Mononuclear cell (primary cell): ENCODE results near the gene CLEC18A. TPM values are rescaled to one million over a fixed set of nuclear protein-coding genes. Genes with fewer than 3 reads are reported as not detected.
"Not testable (repeated sequence)": the region's sequence is repeated elsewhere in the genome, so short reads cannot be mapped to it uniquely, and the experiment has no call there.

Source experiments
- H3K27me3 ChIP-seq: 2 replicates; pipeline ENCODE4 v1.6.0; 2011; ENCODE audit warnings: low read length, control low read depth; ENCODE audit not compliant: insufficient read depth
- H3K4me1 ChIP-seq: 2 replicates; pipeline ENCODE4 v1.5.1; 2011; ENCODE audit warnings: mild to moderate bottlenecking, low read length, control low read depth; ENCODE audit not compliant: insufficient read depth
- H3K4me3 ChIP-seq: 2 replicates; pipeline ENCODE4 v1.5.1; 2011; ENCODE audit warnings: mild to moderate bottlenecking, low read length, moderate library complexity
- H3K9me3 ChIP-seq: 2 replicates; pipeline ENCODE4 v1.5.1; 2011; ENCODE audit warnings: low read depth, mild to moderate bottlenecking, control low read depth, low read length
- total RNA-seq: library from RNA; depleted of rRNA; stranded (reverse); fragments of >200 nt; gene quantifications from one replicate; pipeline ENCODE4 v1.2.3, GENCODE V29; 2012

CLEC18A gene
- 1.4 TPM for total RNA-seq

DNA sequence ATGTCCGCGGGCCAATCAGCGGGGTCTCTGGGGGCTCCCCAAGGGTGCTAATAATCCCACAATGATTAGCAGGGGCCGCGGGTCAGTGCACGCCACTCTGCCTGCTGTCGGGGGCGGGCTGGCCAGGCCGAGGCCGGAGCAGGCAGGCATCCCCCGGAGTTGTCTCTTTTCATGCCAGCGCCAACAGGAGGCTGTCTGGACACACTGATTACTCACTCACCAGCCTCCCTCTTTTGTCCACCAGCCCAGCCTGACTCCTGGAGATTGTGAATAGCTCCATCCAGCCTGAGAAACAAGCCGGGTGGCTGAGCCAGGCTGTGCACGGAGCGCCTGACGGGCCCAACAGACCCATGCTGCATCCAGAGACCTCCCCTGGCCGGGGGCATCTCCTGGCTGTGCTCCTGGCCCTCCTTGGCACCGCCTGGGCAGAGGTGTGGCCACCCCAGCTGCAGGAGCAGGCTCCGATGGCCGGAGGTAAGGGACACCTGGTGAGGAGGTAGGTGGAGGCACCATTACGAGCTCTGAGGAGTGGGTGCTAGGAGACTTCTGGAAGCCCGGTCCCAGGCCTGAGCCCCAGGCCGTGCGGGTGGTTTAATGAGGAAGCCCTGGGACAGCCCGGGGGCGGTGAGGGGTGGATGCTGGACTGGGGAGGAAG, at the start of gene CLEC18A:
Gene CLEC18A, plus strand, starts transcription at position 318 of the 655 bp plus-strand sequence. Its CDS starts 33 bp downstream, at position 351.
- H3K4me3 ChIP-seq, H3K9me3 ChIP-seq, H3K4me1 ChIP-seq, H3K27me3 ChIP-seq: not testable (repeated sequence)

- no peaks in the 10 kb centered on the region for H3K9me3 ChIP-seq
Observed at GRCh38 chr16:69903865-69904415, 47.2 kb upstream of the CLEC18A start.

GRCh38 chr16:69904495-69905170, 46.5 kb upstream of the CLEC18A start:
- H3K4me3 ChIP-seq = no peak overlapping the region
- H3K27me3 ChIP-seq = no peaks in the 10 kb centered on the region
- no peaks in the 10 kb centered on the region for H3K9me3 ChIP-seq
- no peaks in the 10 kb centered on the region for H3K4me1 ChIP-seq

More at GRCh38 chr16:69903865-69904415, 47.2 kb upstream of the CLEC18A start:
- Histone ChIP-seq H3K27me3 (no peaks in the 10 kb centered on the region), H3K4me3 (no peak overlapping the region), H3K4me1 (no peaks in the 10 kb centered on the region)

- H3K27me3 ChIP-seq = no peaks in the 10 kb centered on the region
- H3K4me3 ChIP-seq = no peak overlapping the region
- H3K9me3 ChIP-seq = no peaks in the 10 kb centered on the region
- H3K4me1 ChIP-seq = no peaks in the 10 kb centered on the region
Observed at GRCh38 chr16:69905171-69905555, 46.0 kb upstream of the CLEC18A start.

DNA sequence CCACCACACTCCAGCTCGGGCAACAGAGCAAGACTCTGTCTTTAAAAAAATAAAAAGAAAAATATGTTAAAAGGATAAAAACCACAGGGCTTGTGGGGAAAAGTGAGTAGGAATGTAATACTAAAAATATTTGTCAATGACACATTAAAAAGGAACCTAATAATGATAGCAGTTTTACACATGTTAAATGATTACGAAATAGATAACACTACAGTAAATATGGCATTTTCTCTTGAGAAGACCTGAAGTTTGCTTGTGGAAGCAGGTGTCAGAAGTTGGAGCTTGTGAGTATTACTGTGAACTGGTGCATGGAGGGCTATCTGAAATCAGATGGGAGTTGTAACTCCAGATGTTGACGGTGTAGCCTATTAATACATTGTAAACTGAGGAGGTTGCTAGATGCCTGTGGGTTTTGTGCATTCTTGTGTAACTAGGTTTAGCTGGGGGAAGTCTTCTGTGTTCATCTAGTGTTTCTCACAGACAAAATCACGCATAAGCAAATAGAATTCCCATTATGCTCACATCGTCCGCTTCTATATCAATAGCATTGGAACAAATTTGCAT, 44.2 kb upstream of the CLEC18A start:
- Histone ChIP-seq H3K4me1 (no peaks in the 10 kb centered on the region), H3K4me3 (no peak overlapping the region), H3K9me3 (no peaks in the 10 kb centered on the region), H3K27me3 (no peaks in the 10 kb centered on the region)

- no peaks in the 10 kb centered on the region for H3K4me1 ChIP-seq
- no peaks in the 10 kb centered on the region for H3K9me3 ChIP-seq
- no peak overlapping the region for H3K4me3 ChIP-seq
- H3K27me3 ChIP-seq = no peaks in the 10 kb centered on the region
Observed at GRCh38 chr16:69909043-69909442, 42.1 kb upstream of the CLEC18A start.

DNA sequence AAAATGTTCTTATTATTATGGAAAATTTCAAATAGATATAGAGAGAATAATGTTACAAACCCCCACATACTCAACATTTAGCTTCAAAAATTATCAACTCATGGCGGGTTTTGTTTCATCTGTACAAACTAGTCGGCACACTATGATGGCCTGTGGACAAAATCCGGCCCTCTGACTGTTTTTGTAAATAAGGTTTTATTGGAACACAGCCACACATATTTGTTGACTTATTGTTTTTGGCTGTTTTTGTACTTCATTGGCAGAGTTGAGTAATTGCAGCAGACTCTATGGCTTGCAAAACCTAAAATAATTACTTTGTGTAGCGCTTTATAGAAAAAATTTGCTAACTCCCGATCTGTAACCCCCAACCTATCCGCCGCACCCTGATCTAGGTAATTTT, 41.4 kb upstream of the CLEC18A start:
- H3K4me3 ChIP-seq = no peak overlapping the region
- no peaks in the 10 kb centered on the region for H3K27me3 ChIP-seq
- H3K4me1 ChIP-seq = no peaks in the 10 kb centered on the region
- H3K9me3 ChIP-seq = no peaks in the 10 kb centered on the region

DNA sequence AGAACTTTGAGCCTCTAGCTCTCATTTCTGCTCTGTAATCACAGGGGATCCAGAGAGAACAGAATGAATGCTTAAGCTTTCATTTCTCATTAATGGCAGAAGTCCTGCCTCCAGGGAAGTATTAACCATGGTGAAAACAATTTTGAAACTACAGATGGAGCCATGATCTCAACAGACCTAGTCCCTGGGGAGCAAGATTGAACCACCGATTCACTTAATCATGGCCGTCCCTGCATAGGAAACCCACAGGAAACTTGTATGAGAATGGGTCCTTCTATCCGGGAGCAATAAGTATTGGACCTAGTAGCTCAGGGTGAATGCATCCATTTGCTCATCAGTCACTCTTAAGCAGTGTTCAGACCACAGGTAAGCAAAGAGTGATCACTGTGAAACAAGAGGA, 40.2 kb upstream of the CLEC18A start:
- Histone ChIP-seq H3K27me3 (no peaks in the 10 kb centered on the region), H3K9me3 (no peaks in the 10 kb centered on the region), H3K4me1 (no peaks in the 10 kb centered on the region), H3K4me3 (no peak overlapping the region)

- Histone ChIP-seq H3K4me1 (no peaks in the 10 kb centered on the region), H3K4me3 (no peak overlapping the region), H3K9me3 (no peaks in the 10 kb centered on the region), H3K27me3 (no peaks in the 10 kb centered on the region)
Observed at GRCh38 chr16:69916462-69916861, 34.7 kb upstream of the CLEC18A start.

GRCh38 chr16:69917311-69917710, 33.8 kb upstream of the CLEC18A start:
- H3K4me1 ChIP-seq = no peaks in the 10 kb centered on the region
- no peak overlapping the region for H3K4me3 ChIP-seq
- no peaks in the 10 kb centered on the region for H3K9me3 ChIP-seq
- H3K27me3 ChIP-seq = no peaks in the 10 kb centered on the region

DNA sequence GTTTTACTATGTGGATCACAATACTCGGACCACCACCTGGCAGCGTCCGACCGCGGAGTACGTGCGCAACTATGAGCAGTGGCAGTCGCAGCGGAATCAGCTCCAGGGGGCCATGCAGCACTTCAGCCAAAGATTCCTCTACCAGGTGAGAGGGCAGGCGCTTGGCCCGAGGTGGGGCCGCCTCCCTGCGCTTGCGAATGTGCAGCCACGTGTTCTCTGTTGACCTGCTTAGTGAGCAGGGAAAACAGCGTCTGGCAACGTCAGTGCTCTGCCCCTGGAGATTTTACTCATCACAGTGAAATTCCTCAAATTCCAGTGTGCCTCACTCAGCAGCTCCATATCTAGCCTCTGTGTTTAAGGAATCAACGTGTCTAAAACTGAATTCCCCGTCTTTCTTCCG, 33.4 kb upstream of the CLEC18A start:
- H3K4me3 ChIP-seq = no peak overlapping the region
- H3K9me3 ChIP-seq = no peaks in the 10 kb centered on the region
- H3K4me1 ChIP-seq = no peaks in the 10 kb centered on the region
- no peaks in the 10 kb centered on the region for H3K27me3 ChIP-seq

- H3K27me3 ChIP-seq = no peaks in the 10 kb centered on the region
- no peaks in the 10 kb centered on the region for H3K9me3 ChIP-seq
- no peaks in the 10 kb centered on the region for H3K4me1 ChIP-seq
- H3K4me3 ChIP-seq = no peak overlapping the region
Observed at GRCh38 chr16:69918241-69918640, 32.9 kb upstream of the CLEC18A start.

DNA sequence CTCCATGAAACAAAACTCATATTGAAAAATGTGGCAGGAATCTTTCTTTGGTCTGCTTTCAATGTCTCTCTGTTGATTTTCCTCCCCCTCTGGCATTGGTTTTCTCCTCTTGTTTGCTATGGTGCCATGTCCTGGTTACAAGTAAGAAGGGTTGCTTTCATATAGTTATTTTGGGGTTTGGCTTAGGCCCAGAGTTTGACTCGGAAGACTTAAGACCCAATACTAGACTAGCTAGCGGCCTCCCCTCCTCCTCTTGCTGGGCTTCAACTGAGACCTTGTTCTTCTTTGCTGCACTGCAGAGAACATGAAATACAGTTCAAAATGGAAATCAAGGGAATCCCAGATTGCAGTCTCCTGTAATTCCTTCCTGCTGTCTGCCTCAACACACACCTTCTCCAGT, 30.0 kb upstream of the CLEC18A start:
- H3K4me1 ChIP-seq = no peaks in the 10 kb centered on the region
- no peaks in the 10 kb centered on the region for H3K9me3 ChIP-seq
- H3K27me3 ChIP-seq = no peaks in the 10 kb centered on the region
- no peak overlapping the region for H3K4me3 ChIP-seq

GRCh38 chr16:69922200-69922599, 28.9 kb upstream of the CLEC18A start:
- Histone ChIP-seq H3K4me1 (no peaks in the 10 kb centered on the region), H3K4me3 (no peak overlapping the region), H3K9me3 (no peaks in the 10 kb centered on the region), H3K27me3 (no peaks in the 10 kb centered on the region)

DNA sequence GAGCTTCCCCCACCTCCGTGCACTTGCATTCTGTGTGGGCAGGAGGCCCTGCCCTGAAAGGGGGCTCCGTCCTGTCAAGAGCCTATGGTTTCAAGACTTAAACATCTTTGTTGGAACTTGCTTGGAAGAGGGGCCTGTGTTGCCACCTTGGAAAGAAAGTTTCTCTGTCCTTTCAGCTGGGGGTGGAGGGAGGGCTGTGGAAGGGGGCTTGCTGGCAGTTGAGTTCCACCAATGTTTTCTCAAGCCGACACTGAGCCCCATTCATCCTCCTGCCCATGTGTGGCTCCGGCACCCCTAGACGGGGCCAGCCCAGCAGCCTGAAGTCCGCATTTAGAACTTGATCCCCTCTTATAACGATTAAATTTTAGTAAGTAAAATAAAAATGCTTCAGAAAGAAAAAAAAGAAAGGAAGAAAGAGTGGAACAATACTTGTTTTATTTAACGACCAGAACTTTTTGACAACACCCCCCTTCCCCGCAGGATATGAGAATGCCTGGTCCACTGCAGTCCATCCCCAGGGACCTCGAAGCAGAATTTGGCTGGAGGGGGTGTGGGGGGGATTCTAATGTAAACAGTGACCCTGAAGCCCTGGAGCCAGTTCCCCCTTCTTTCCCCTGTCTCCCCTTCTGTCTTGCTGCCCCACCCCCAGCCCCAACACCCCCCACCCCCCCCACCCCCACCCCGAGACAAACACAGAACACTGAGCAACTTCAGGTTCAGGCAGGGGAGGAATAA, 26.9 kb upstream of the CLEC18A start:
- H3K9me3 ChIP-seq = no peaks in the 10 kb centered on the region
- H3K4me3 ChIP-seq = no peak overlapping the region
- H3K27me3 ChIP-seq = no peaks in the 10 kb centered on the region
- no peaks in the 10 kb centered on the region for H3K4me1 ChIP-seq
